GM19463 (cell line): Measurements from ENCODE around the gene ARL3.
"Not testable (repeated sequence)": the region's sequence is repeated elsewhere in the genome, so short reads cannot be mapped to it uniquely, and the experiment has no call there.

Source experiments
- ATAC-seq: cut with Tn5 transposase; IDR thresholded peaks from one replicate; pipeline ENCODE4 v1.9.1; 2021; ENCODE audit warnings: mild to moderate bottlenecking, moderate library complexity; ENCODE audit not compliant: unreplicated experiment

The ARL3 gene

GRCh38 chr10:102738692-102739121 is 24.5 kb upstream of the ARL3 start:
- no peak for ATAC-seq

DNA sequence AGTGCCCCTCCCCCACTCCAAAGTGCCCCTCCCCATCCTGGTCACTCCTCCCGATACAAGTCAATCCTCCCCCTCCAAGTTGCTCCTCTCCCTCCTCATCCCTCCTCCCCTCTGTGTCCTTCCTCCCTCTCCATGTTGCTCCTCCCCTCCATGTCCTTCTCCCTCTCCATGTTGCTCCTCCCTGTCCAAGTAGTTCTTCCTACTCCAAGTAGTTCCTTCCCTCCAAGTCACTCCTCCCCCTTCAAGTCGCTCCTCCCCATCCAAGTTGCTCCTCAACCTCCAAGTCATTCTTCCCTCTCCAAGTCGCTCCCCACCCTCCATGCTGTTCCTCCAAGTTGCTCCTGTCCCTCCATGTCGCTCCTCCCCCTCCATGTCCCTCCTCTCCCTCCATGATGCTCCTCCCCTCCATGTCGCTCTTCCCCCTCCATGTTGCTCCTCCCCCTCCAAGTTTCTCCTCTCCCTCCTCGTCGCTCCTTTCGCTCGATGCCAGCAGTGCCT is 20.9 kb upstream of the ARL3 start:
- ATAC-seq: no peak

DNA sequence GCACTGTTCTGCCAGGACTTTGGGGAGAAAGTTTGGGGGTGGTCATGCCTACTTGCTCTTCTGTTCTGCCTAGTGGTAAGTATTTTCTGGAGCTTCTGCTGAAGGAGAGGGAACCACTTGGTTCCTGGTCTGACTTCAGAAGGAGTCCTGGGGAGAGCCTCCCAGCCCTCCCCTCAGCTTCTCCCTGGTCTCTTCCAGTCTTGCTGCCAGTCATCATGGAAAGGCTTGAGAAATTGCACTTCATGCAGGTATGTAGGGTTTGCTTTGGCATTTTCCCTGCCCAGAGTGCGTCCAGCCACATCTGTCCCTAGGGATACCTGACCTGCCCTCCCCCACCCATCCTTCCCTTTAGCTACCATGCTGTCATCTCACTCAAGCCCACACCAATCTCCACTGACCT is 18.5 kb upstream of the ARL3 start:
- no peak for ATAC-seq

DNA sequence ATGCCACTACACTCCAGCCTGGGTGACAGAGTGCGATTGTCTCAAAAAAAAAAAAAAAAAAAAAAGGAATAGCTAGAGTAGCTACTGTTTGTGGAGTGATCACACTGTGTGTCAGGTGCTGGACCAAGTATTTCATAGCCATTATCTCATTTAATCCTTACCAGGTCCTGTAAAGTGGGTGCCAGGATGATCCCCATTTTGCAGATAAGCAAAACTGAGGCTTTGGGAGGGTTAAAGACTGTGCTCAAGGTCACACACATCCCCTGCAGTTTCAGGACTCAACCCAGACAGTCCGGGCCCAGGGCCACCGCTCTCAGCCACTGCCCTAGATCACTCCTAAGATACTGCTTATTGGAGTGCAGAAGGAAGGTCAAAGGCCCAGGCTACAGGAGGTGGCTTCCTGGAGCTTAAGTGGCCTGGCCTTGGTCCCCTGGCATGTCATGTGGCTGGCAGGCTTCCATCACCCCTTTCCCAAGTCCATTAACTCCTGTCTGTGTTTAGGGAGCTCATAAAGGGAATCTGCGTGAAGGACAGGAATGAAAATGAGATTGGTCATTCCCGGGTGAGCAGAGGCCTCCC is 17.1 kb upstream of the ARL3 start:
- no peak for ATAC-seq

GRCh38 chr10:102729029-102730026 is 15.1 kb upstream of the ARL3 start:
- ATAC-seq: no peak

DNA sequence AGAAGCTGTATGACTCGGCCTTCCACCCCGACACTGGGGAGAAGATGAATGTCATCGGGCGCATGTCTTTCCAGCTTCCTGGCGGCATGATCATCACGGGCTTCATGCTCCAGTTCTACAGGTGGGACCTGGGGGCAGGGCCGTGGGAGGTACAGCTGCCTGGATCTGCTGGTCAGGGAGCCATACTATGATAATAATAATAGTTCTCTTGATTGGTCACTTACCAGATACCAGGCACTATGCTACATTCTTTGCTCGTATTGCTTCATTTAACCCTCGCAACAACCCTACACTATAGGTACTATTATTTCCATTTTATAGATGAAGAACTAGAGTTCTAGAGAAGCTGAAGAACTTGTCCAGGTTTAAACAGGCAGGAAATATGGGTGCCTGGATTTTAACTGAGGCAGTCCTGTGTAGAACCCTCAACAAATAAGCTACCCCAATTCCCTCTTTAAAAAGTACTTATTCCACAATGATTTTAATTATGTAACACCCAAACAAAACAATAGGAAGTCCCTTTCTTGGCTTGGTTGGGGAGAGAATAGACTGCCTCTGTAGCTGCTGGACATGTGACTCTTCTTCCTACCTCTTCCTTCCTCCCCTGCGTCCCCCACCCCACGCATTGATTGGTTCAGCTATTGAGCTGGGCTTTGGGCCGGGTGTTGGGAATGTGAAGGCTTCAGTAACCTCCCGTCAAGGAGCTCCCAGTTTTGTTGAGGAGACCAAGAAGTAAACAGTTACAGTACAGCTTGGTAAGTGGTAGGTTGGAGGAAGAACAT is 13.0 kb upstream of the ARL3 start:
- ATAC-seq: no peak

DNA sequence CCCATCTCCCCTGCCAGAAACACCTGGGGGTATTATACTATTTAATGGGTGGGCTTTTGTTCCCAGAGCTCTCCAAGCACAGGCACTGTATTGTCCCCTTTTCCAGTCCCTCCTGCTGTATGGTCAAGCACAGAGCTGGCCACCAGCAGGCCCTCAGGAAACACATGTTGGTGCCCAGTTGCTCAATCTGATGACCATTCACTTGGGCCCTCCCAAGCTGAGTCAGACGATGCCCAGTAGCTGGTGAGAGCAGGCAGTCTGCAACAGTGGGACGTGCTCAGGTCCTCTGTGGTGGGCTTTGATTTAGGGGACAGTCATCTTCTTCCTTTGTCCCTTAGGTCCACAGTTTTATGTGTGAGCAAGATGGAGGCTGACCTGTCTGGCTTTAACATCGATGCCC is 12.1 kb upstream of the ARL3 start:
- no peak for ATAC-seq

- no peak for ATAC-seq
Measured at GRCh38 chr10:102723989-102724388, 9.8 kb upstream of the ARL3 start.

- ATAC-seq: no peak
Measured at GRCh38 chr10:102721954-102722353, 7.8 kb upstream of the ARL3 start.

DNA sequence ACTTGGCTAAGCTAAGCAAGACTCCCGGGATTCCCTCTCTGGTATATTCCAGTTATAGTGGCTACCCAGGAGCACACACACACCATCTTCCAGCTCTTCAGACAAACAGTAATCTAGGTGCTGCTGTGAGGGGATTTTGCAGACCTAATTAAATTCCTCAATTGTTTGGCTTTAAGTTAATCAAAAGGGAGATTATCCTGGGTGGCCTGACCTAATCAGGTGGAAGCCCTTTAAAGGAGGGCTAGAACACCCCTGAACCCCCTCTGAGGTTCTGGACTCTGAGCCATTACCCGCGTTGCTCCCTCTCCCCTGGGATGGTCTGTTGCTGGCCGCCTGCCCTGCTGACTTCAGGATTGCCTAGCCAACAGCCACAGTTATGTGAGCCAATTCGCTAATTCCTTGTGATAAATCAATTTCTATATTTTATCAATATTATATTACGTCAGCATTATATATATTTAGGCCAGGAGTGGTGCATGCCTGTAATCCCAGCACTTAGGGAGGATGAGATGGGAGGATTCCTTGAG is 6.6 kb upstream of the ARL3 start:
- no peak for ATAC-seq

DNA sequence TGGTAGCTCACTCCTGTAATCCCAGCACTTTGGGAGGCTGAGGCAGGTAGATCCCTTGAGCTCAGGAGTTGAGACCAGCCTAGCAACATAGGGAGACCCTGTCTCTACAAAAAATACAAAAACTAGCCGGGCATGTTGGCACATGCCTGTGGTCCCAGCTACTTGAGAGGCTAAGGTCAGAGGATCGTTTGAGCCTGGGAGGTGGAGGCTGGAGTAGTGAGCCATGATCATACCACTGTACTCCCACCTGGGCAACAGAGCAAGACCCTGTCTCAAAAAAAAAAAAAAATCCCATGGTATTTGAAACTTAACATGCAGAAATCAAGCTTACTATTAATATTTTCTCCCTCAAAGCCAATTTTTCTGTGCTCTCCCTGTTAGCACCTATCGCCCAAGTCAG is 6.1 kb upstream of the ARL3 start:
- no peak for ATAC-seq

DNA sequence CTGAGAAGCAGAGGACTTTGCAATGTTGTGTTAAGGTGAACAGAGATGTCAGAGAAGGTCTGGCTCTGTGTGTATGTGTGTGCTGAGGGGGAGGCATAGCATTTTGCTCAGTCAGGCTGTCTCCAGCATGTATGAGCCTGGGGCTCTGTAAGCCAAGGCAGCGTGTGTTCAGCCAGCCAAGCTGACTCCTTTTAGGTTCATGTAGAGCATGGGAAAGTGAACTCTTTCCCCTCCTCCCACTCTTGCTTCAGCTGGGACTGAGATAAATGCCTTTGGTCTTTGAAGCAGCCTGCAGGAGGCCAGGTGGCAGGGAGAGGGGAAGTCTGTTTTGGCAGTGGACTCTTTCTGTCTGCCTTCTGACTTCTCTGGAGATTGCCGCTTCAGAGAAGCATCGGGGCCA is 4.0 kb upstream of the ARL3 start:
- no peak for ATAC-seq

GRCh38 chr10:102716900-102717565 is 2.8 kb upstream of the ARL3 start:
- not testable (repeated sequence) for ATAC-seq

GRCh38 chr10:102715880-102716279 is 1.7 kb upstream of the ARL3 start:
- ATAC-seq: no peak

- ATAC-seq: peak; percentile 11
Measured at GRCh38 chr10:102714621-102715455, 641 bp upstream of the ARL3 start, which contains the start of gene SFXN2. Gene SFXN2 (plus strand): TSS chr10:102714636. CDS start chr10:102726637, 12,001 bp downstream.

- peak; percentile 24 for ATAC-seq
Measured at GRCh38 chr10:102713539-102713813, 721 bp downstream of the ARL3 start.

GRCh38 chr10:102712843-102713538 is 1.2 kb downstream of the ARL3 start:
- no peak for ATAC-seq

- no peak for ATAC-seq
Measured at GRCh38 chr10:102712089-102712488, 2.1 kb downstream of the ARL3 start.

- no peak for ATAC-seq
Measured at GRCh38 chr10:102710609-102711008, 3.6 kb downstream of the ARL3 start.
